ENCODE results near the gene CYP26C1. TPM values are rescaled to one million over a fixed set of nuclear protein-coding genes. Genes with fewer than 3 reads are reported as not detected.

The CYP26C1 gene
- total RNA-seq, 4 donors from 2014 or later, result not detected

DNA sequence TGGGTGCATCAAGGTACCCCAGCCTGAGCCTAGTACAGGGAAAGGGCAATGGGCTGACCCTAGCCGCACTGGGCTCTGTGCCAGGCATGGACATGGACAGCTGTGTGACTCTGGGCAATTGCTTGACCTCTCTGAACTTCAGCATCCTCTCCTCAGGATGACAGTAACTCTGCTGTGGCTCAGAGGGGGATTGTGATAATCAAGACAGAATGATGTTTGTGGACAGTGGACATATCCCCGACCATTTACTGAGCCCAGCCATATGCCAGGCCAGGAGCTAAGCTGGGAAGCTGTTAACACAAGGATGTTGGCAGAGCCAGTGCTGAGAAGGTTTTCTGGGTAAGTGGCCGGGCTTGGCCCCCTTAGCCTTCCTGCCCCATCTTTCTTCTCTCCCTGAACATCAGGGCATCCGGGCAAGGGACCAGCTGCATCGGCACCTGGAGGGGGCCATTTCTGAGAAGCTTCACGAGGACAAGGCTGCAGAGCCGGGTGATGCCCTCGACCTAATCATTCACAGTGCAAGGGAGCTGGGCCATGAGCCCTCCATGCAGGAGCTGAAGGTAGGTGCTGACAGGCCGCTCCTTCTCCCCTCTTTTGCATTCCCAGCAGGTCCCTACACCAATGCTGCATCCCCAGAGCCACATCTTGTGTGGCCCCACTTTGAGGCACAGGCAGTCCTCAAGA, 3.5 kb downstream of the CYP26C1 start:
- in situ Hi-C loops (cut with MboI; ENCODE audit: low pct_ligation_motif_present in 1 of 4, low pct_unique_long_range_greater_than_20kb in 1 of 4, low sequenced_read_pairs in 3 of 4) (no loop called here), intact Hi-C loops (cut with DNase I; ENCODE audit: low total_unique reads) (no loop called here)
- Histone ChIP-seq H3K4me3 (no peak overlapping the region), H3K27me3 (peaks cover 99% of the 10 kb centered on the region), H3K9me3 (no peaks in the 10 kb centered on the region), H3K4me1 (peaks cover 0 to 38% (median 28%) of the 10 kb centered on the region in 4 donors), H3K27ac (no peak overlapping the region), H3K36me3 (no peaks in the 10 kb centered on the region)
- WGBS, 2 donors (ENCODE audit: low coverage in 1 of 2), result 92% methylated on average over 5 of the region's 9 CpGs; no CpG with 5 or more reads in 1 of the 2 donors
- TF ChIP-seq POLR2A (IDR thresholded peaks at IDR 0.05), result no peak
- no peak for TF ChIP-seq CTCF (IDR thresholded peaks at IDR 0.05)
- no peak for TF ChIP-seq POLR2AphosphoS5 (IDR thresholded peaks at IDR 0.05)
- TF ChIP-seq EP300 (IDR thresholded peaks at IDR 0.05; ENCODE audit: low read depth), result no peak
- DNase-seq, result no peak

DNA sequence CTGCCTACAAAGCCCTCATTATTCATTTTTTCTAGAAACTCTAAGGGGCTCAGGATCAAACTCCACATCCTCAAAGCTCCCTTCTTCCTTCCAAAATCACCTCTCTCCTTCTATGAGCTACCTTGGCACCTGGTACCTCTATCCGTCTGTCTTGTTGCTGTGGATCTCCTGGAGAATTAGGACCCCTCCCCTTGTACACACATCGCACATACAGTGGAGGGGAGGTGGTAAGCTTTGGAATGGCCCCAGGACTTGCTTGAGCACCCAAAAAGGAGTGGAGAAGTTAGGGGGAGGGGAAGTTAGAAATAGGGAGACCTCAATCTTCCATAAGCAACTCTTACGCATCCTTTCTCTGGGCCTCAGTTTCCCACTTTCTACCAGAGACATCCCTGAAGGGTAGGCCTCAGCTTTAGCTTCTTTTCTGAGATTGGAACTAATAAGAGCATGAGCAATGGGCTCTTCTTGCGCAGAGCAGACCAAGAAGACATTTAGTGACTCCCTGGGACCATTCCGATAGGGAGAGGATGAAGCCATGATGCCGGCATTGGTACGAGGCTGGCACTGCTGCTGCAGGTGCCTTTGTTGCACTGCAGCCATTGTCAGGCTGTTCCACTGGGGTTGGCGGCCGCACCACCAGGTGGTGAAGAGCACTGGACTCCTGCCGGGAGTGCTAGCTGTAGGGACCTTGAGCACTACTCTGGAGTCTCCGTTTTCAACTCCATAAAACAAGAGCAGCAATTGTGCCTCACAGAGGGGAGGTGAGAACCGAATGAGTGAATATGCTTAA, 4.5 kb downstream of the CYP26C1 start:
- TF ChIP-seq EP300 (IDR thresholded peaks at IDR 0.05; ENCODE audit: low read depth) (no peak), CTCF (IDR thresholded peaks at IDR 0.05) (no peak), POLR2A (IDR thresholded peaks at IDR 0.05) (no peak), POLR2AphosphoS5 (IDR thresholded peaks at IDR 0.05) (no peak)
- no peaks in the 10 kb centered on the region for H3K36me3 ChIP-seq
- 80 to 85% methylated on average over 2 to 12 of the region's 12 CpGs for WGBS, 2 donors (ENCODE audit: low coverage in 1 of 2)
- DNase-seq, result no peak
- peaks cover 100% of the 10 kb centered on the region for H3K27me3 ChIP-seq
- no peaks in the 10 kb centered on the region for H3K9me3 ChIP-seq
- peaks cover 0 to 37% (median 28%) of the 10 kb centered on the region in 4 donors for H3K4me1 ChIP-seq
- intact Hi-C loops (cut with DNase I; ENCODE audit: low total_unique reads), result no loop called here
- H3K27ac ChIP-seq, result no peak overlapping the region
- in situ Hi-C loops (cut with MboI; ENCODE audit: low pct_ligation_motif_present in 1 of 4, low pct_unique_long_range_greater_than_20kb in 1 of 4, low sequenced_read_pairs in 3 of 4), result no loop called here
- no peak overlapping the region for H3K4me3 ChIP-seq

DNA sequence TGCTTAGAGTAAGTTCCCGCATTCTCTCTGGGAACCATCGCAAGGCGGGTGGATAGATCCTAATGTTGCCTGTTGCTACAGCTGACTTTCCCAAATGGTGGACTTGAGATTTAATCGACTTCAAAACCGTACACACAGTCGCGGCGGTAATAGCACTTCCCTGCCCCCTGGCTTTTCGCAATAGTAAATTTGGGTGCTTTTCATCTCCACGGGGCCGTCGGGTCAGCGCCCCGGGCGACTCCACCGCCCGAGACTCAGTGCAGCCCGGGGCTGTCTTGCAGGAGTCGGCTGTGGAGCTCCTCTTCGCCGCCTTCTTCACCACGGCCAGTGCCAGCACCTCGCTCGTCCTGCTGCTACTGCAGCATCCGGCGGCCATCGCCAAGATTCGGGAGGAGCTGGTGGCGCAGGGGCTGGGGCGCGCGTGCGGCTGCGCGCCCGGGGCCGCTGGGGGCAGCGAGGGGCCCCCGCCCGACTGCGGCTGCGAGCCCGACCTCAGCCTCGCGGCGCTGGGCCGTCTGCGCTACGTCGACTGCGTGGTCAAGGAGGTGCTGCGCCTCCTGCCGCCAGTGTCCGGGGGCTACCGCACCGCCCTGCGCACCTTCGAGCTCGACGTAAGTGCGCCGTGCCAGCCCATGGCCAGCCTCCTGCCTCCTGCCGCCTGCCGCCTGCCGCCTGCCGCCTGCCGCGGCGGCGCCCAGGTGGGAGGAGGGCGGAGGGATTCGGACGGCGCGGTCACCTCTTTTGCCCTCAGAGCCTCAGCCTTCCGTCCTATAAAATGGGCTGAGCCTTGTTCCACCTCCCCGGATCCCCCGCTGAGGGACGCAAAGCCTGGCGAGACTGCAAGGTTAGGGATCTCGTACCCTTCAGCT, 5.3 kb downstream of the CYP26C1 start:
- H3K27ac ChIP-seq, result no peak overlapping the region
- intact Hi-C loops (cut with DNase I; ENCODE audit: low total_unique reads) (no loop called here), in situ Hi-C loops (cut with MboI; ENCODE audit: low pct_ligation_motif_present in 1 of 4, low pct_unique_long_range_greater_than_20kb in 1 of 4, low sequenced_read_pairs in 3 of 4) (no loop called here)
- H3K4me1 ChIP-seq, result peaks cover 0 to 32% (median 27%) of the 10 kb centered on the region in 4 donors
- WGBS, 2 donors (ENCODE audit: low coverage in 1 of 2), result 12% methylated on average over 49 of the region's 81 CpGs; no CpG with 5 or more reads in 1 of the 2 donors
- no peak for TF ChIP-seq CTCF (IDR thresholded peaks at IDR 0.05)
- peaks cover 100% of the 10 kb centered on the region for H3K27me3 ChIP-seq
- no peak overlapping the region for H3K4me3 ChIP-seq
- no peak for DNase-seq
- H3K36me3 ChIP-seq, result no peaks in the 10 kb centered on the region
- H3K9me3 ChIP-seq, result no peaks in the 10 kb centered on the region

DNA sequence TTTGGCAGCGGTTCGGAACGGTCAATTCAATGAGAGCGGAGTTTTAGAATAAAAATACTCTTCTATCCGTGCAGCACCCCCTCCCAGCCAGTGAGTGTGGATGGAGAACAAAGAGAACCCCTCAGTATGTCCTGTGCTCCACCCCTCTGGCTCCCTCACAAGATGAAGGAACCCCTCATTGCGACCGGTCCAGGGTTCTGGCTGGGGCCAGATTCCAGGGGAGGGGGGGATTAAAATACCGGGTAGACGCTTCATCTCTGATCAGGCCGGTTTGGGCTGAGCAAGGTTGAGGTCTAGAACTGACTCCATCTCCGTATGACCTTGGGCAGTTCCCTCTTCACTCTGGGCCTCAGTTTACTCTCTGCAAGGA, 5.9 kb downstream of the CYP26C1 start:
- no peak overlapping the region for H3K4me3 ChIP-seq
- DNase-seq, result no peak
- in situ Hi-C loops (cut with MboI; ENCODE audit: low pct_ligation_motif_present in 1 of 4, low pct_unique_long_range_greater_than_20kb in 1 of 4, low sequenced_read_pairs in 3 of 4), result no loop called here
- TF ChIP-seq EP300 (IDR thresholded peaks at IDR 0.05; ENCODE audit: low read depth) (no peak), CTCF (IDR thresholded peaks at IDR 0.05) (no peak), POLR2A (IDR thresholded peaks at IDR 0.05) (no peak), POLR2AphosphoS5 (IDR thresholded peaks at IDR 0.05) (no peak)
- no peak overlapping the region for H3K27ac ChIP-seq
- no peaks in the 10 kb centered on the region for H3K36me3 ChIP-seq
- intact Hi-C loops (cut with DNase I; ENCODE audit: low total_unique reads), result no loop called here
- H3K4me1 ChIP-seq, result peaks cover 0 to 34% (median 23%) of the 10 kb centered on the region in 4 donors
- 17% methylated on average over 10 of the region's 11 CpGs; no CpG with 5 or more reads in 1 of the 2 donors for WGBS, 2 donors (ENCODE audit: low coverage in 1 of 2)
- peaks cover 100% of the 10 kb centered on the region for H3K27me3 ChIP-seq
- H3K9me3 ChIP-seq, result no peaks in the 10 kb centered on the region
